Central memory CD8-positive, alpha-beta T cell (primary cell): ENCODE results near the gene KCNMB2.
"Not testable (repeated sequence)": the region's sequence is repeated elsewhere in the genome, so short reads cannot be mapped to it uniquely, and the experiment has no call there.

ENCODE experiments used
- ATAC-seq: fragments of 150-1000 bp; cut with Tn5 transposase; replicated peaks from 2 replicates; pipeline ENCODE4 v1.10.0; 2022; ENCODE audit warnings: mild to moderate bottlenecking, moderate FRiP score, moderate number of reproducible peaks; ENCODE audit not compliant: poor library complexity, severe bottlenecking; ENCODE audit errors: extremely low read depth
- DNase-seq, 2 donors: peaks; one replicate each; pipeline ENCODE4 v3.0.0; 2021; ENCODE audit warnings: low spot score in 2 of 2
- H3K27ac Mint-ChIP-seq: one replicate; pipeline ENCODE4 v1.8.0; 2022; ENCODE audit warnings: low read depth, mild to moderate bottlenecking, moderate library complexity, mixed read lengths
- H3K27me3 Mint-ChIP-seq: one replicate; pipeline ENCODE4 v1.8.0; 2022; ENCODE audit warnings: mixed read lengths
- H3K36me3 Mint-ChIP-seq: one replicate; pipeline ENCODE4 v1.8.0; 2022; ENCODE audit warnings: mild to moderate bottlenecking, moderate library complexity, mixed read lengths; ENCODE audit not compliant: insufficient read depth
- H3K4me1 Mint-ChIP-seq: one replicate; pipeline ENCODE4 v1.8.0; 2022; ENCODE audit warnings: mixed read lengths
- H3K4me3 Mint-ChIP-seq: one replicate; pipeline ENCODE4 v1.8.0; 2022; ENCODE audit warnings: mild to moderate bottlenecking, moderate library complexity, mixed read lengths
- H3K9me3 Mint-ChIP-seq: one replicate; pipeline ENCODE4 v1.8.0; 2022; ENCODE audit warnings: mixed read lengths

KCNMB2 gene

DNA sequence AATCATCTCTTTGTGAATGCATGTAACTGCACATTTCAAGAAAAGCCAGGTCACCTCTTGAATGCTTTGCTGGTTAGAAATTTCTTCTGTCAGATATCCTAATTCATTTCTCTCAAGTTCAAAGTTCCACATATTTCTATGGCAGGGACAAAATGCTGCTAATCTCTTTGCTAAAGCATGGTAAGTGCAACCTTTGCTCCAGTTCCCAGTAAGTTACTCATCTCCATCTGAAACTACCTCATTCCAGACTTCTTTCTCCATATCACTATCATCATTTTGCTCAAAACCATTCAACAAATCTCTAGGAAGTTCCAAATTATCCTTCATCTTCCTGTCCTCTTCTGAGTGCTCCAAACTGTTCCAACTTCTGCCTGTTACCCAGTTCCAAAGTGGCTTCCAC is 304.8 kb downstream of the KCNMB2 start:
- H3K27ac Mint-ChIP-seq, result no peak overlapping the region
- H3K36me3 Mint-ChIP-seq, result peaks cover 2% of the 10 kb centered on the region
- no peak overlapping the region for H3K4me3 Mint-ChIP-seq
- H3K9me3 Mint-ChIP-seq, result no peaks in the 10 kb centered on the region
- ATAC-seq (no peak), DNase-seq (no peak)
- no peaks in the 10 kb centered on the region for H3K27me3 Mint-ChIP-seq
- H3K4me1 Mint-ChIP-seq, result no peaks in the 10 kb centered on the region

DNA sequence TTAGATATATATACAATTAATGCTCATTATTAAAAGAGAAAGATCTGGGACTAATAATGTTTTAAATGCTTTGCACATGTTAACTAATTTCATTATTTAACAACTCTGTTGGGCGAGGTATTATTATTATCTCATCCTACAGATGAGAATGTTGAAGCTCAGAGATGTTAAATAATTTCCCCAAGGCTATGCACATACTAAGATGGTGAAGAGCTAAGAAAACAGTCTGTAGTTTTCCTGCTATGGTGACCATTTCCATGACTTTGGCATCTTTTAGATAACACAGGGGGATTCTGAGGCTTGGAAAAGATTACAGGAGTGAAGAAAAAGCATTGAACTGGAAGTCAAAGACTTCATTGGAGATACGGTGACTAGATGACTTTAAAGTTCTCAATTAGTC is 308.7 kb downstream of the KCNMB2 start:
- Mint-ChIP-seq H3K9me3 (no peaks in the 10 kb centered on the region), H3K4me3 (no peak overlapping the region), H3K27me3 (no peaks in the 10 kb centered on the region), H3K36me3 (no peaks in the 10 kb centered on the region), H3K27ac (no peak overlapping the region), H3K4me1 (no peaks in the 10 kb centered on the region)
- no peak for DNase-seq
- ATAC-seq, result no peak

DNA sequence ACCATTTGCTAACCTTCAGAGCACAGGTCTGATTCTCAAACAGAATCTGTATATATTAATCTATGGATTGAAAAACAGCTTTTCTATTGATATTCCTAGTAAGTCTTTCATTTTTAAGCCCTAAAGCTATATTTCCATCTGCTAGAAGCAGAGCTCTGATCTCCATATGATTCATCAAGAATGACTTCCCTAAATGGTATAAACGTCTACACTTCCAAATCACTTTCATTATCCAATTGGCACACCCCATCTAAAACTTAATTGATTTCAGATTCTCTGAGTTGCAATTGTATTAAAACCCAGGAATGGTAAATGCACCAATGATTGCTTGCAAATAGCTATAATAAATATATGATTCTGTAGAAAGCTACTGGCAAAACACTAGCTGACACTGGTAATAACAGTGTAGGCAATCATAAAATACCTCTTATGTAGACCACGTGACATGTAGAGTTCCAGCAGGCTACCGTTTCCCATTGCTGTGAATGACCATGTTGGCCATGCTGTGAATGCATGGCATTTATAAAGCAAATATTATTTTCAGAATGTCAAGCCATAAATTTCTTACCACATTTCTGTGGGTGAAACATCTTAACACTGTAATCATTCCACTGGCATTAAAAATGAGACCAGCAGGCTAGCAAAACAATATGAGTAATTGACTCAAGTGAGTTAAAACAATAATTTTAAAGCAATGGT is 309.3 kb downstream of the KCNMB2 start:
- no peak overlapping the region for H3K27ac Mint-ChIP-seq
- no peak for DNase-seq

GRCh38 chr3:178847190-178847589 is 311.0 kb downstream of the KCNMB2 start:
- Mint-ChIP-seq H3K4me1 (no peaks in the 10 kb centered on the region), H3K9me3 (no peaks in the 10 kb centered on the region), H3K27ac (no peak overlapping the region), H3K27me3 (no peaks in the 10 kb centered on the region), H3K4me3 (no peak overlapping the region), H3K36me3 (no peaks in the 10 kb centered on the region)
- DNase-seq (no peak), ATAC-seq (no peak)

More for the DNA sequence above, 309.3 kb downstream of the KCNMB2 start:
- ATAC-seq, result no peak
- Mint-ChIP-seq H3K9me3 (no peaks in the 10 kb centered on the region), H3K27me3 (no peaks in the 10 kb centered on the region), H3K4me3 (no peak overlapping the region), H3K4me1 (no peaks in the 10 kb centered on the region), H3K36me3 (no peaks in the 10 kb centered on the region)

GRCh38 chr3:178849199-178849910 is 313.1 kb downstream of the KCNMB2 start:
- DNase-seq (no peak), ATAC-seq (no peak)
- Mint-ChIP-seq H3K4me3 (no peak overlapping the region), H3K36me3 (no peaks in the 10 kb centered on the region), H3K27ac (no peak overlapping the region), H3K27me3 (no peaks in the 10 kb centered on the region), H3K4me1 (no peaks in the 10 kb centered on the region), H3K9me3 (no peaks in the 10 kb centered on the region)

GRCh38 chr3:178850450-178851190 is 314.4 kb downstream of the KCNMB2 start:
- DNase-seq (no peak), ATAC-seq (no peak)
- H3K4me1 Mint-ChIP-seq, result no peaks in the 10 kb centered on the region

DNA sequence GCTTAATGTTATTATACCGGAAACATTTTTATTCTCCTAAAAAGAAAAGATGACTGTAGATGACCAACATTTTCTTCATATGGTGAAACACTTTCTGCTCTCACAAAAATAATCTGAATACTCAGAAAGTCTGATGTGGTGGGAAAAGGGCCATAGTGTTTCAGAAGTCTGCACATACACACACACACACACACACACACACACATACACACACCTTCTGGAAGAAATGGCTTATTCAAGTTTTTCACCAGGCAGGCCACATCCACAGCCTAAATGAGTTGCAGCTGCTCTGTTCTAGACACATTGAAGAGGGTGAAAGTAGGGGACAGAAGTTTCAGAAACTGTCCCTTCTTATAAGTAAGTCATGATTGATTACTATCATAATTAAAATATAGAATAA is 315.3 kb downstream of the KCNMB2 start:
- Mint-ChIP-seq H3K4me3 (no peak overlapping the region), H3K9me3 (no peaks in the 10 kb centered on the region), H3K4me1 (no peaks in the 10 kb centered on the region), H3K27ac (no peak overlapping the region), H3K36me3 (no peaks in the 10 kb centered on the region), H3K27me3 (no peaks in the 10 kb centered on the region)
- no peak for DNase-seq
- ATAC-seq, result no peak

More at GRCh38 chr3:178850450-178851190, 314.4 kb downstream of the KCNMB2 start:
- Mint-ChIP-seq H3K27ac (no peak overlapping the region), H3K4me3 (no peak overlapping the region), H3K27me3 (no peaks in the 10 kb centered on the region), H3K36me3 (no peaks in the 10 kb centered on the region), H3K9me3 (no peaks in the 10 kb centered on the region)

DNA sequence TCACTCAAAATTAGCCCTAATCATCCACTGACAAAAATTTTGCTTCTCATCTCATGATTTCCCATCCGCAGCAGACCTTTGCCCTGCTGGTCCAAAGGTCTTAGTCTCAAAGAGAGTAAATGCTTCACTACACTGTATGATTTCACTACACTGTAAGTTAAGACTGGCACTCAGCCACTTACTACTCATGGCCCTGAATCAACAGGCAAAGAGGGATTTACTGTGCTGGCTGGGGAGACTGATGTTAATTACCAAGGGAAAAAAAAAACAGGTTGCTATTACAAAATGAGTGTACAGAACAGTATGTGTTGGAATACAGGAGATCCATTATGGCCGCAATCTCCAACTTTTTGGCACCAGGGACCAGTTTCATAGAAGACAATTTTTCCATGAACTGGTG is 320.6 kb downstream of the KCNMB2 start:
- DNase-seq (no peak), ATAC-seq (no peak)
- Mint-ChIP-seq H3K4me1 (no peaks in the 10 kb centered on the region), H3K9me3 (no peaks in the 10 kb centered on the region), H3K27ac (no peak overlapping the region), H3K27me3 (no peaks in the 10 kb centered on the region), H3K36me3 (no peaks in the 10 kb centered on the region), H3K4me3 (no peak overlapping the region)

GRCh38 chr3:178859386-178859785 is 323.1 kb downstream of the KCNMB2 start:
- no peak for DNase-seq
- H3K9me3 Mint-ChIP-seq, result no peaks in the 10 kb centered on the region
- no peak overlapping the region for H3K4me3 Mint-ChIP-seq
- ATAC-seq, result no peak
- no peaks in the 10 kb centered on the region for H3K4me1 Mint-ChIP-seq
- no peaks in the 10 kb centered on the region for H3K36me3 Mint-ChIP-seq
- no peak overlapping the region for H3K27ac Mint-ChIP-seq
- no peaks in the 10 kb centered on the region for H3K27me3 Mint-ChIP-seq

DNA sequence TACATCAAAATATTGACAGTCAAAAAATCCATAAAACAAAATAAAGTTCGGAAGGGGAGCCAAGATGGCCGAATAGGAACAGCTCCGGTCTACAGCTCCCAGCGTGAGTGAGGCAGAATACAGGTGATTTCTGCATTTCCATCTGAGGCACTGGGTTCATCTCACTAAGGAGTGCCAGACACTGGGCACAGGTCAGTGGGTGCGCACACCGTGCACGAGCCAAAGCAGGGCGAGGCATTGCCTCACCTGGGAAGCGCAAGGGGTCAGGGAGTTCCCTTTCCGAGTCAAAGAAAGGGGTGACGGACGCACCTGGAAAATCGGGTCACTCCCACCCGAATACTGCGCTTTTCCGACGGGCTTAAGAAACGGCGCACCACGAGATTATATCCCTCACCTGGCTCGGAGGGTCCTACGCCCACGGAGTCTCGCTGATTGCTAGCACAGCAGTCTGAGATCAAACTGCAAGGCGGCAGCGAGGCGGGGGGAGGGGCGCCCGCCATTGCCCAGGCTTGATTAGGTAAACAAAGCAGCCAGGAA is 323.7 kb downstream of the KCNMB2 start:
- DNase-seq, H3K36me3 Mint-ChIP-seq, ATAC-seq, H3K4me1 Mint-ChIP-seq, H3K9me3 Mint-ChIP-seq, H3K27ac Mint-ChIP-seq, H3K4me3 Mint-ChIP-seq, H3K27me3 Mint-ChIP-seq: not testable (repeated sequence)

- H3K36me3 Mint-ChIP-seq, result no peaks in the 10 kb centered on the region
- DNase-seq (no peak), ATAC-seq (no peak)
- H3K4me1 Mint-ChIP-seq, result no peaks in the 10 kb centered on the region
- H3K27me3 Mint-ChIP-seq, result no peaks in the 10 kb centered on the region
- no peak overlapping the region for H3K4me3 Mint-ChIP-seq
- H3K27ac Mint-ChIP-seq, result no peak overlapping the region
- H3K9me3 Mint-ChIP-seq, result no peaks in the 10 kb centered on the region
Observed at GRCh38 chr3:178868681-178869080, 332.4 kb downstream of the KCNMB2 start.

- ATAC-seq, result no peak
Observed at GRCh38 chr3:178870085-178870484, 333.8 kb downstream of the KCNMB2 start.

More at GRCh38 chr3:178870085-178870484, 333.8 kb downstream of the KCNMB2 start:
- H3K9me3 Mint-ChIP-seq, result no peaks in the 10 kb centered on the region
- H3K4me1 Mint-ChIP-seq, result no peaks in the 10 kb centered on the region
- H3K27ac Mint-ChIP-seq, result no peak overlapping the region
- no peaks in the 10 kb centered on the region for H3K36me3 Mint-ChIP-seq
- no peak for DNase-seq
- no peak overlapping the region for H3K4me3 Mint-ChIP-seq
- no peaks in the 10 kb centered on the region for H3K27me3 Mint-ChIP-seq
